Lower lobe of right lung (tissue), 2 donors: ENCODE results near the gene PTPRM. TPM values are rescaled to one million over a fixed set of nuclear protein-coding genes. Genes with fewer than 3 reads are reported as not detected.

Experiments used
- ATAC-seq, 2 donors: fragments of 200-7000 bp; cut with Tn5 transposase; one replicate each; pipeline ENCODE4 v1.9.1; 2020 to 2022; ENCODE audit warnings: mild to moderate bottlenecking in 2 of 2, moderate library complexity in 2 of 2
- DNase-seq: peaks from one replicate; pipeline ENCODE4 v3.0.0-alpha.2; 2020
- H3K27ac ChIP-seq: fragments of 200-600 bp; one replicate; pipeline ENCODE4 v1.8.0; 2022
- H3K27me3 ChIP-seq: fragments of 200-600 bp; one replicate; pipeline ENCODE4 v1.8.0; 2022; ENCODE audit warnings: low read depth
- H3K36me3 ChIP-seq: fragments of 200-600 bp; one replicate; pipeline ENCODE4 v1.8.0; 2022; ENCODE audit warnings: mild to moderate bottlenecking
- H3K4me1 ChIP-seq: fragments of 200-600 bp; one replicate; pipeline ENCODE4 v1.8.0; 2022
- H3K4me3 ChIP-seq: fragments of 200-600 bp; one replicate; pipeline ENCODE4 v1.8.0; 2022; ENCODE audit warnings: mild to moderate bottlenecking
- H3K9me3 ChIP-seq: fragments of 200-600 bp; one replicate; pipeline ENCODE4 v1.8.0; 2022
- intact Hi-C: fragments of 100-400 bp; cut with DNase I; formaldehyde crosslinking; loops from one replicate; pipeline ENCODE4 v1.11.0; 2022
- total RNA-seq: library from RNA; stranded (reverse); fragmentation: NEBNext Ultra II Directional; extraction: Animal tissue kit (Norgen Biotek cat#: 25700); gene quantifications from one replicate; pipeline ENCODE4 v1.2.1, GENCODE V29; 2021
- TF ChIP-seq, protein P1 (sequence below): fragments of 200-600 bp; IDR thresholded peaks from one replicate; pipeline ENCODE4 v1.8.0; 2022; ENCODE audit warnings: antibody characterized with exemption, mild to moderate bottlenecking
- donor health status: DM: no; HTN: yes; CAD: no; lungs with severe emphysema.

Gene PTPRM
- total RNA-seq, 1 donor from 2014 or later, result 85.2 TPM

DNA sequence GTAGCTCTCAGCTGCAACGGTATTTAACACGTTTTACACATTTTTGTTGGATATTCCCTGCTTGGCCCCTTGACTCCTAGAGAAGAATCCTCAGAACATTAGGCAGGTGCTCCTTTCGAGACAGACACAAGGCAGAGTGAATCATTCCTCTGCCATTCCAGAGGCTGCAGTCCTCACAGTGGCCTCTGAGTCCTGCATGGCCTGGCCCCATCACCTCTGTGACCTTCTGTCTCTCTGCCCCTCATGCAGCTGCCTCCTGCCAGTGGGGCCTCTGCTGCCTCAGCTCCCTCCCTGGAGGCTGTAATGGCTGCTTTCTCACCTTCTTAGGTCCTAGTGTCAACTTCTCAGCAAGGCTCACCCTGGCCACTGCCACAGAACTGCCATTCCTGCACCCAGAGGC, 101.3 kb downstream of the PTPRM start:
- no peaks in the 10 kb centered on the region for H3K4me1 ChIP-seq
- no peak overlapping the region for H3K4me3 ChIP-seq
- no peaks in the 10 kb centered on the region for H3K27me3 ChIP-seq
- ATAC-seq (no peak), DNase-seq (no peak)
- TF ChIP-seq, protein P1, sequence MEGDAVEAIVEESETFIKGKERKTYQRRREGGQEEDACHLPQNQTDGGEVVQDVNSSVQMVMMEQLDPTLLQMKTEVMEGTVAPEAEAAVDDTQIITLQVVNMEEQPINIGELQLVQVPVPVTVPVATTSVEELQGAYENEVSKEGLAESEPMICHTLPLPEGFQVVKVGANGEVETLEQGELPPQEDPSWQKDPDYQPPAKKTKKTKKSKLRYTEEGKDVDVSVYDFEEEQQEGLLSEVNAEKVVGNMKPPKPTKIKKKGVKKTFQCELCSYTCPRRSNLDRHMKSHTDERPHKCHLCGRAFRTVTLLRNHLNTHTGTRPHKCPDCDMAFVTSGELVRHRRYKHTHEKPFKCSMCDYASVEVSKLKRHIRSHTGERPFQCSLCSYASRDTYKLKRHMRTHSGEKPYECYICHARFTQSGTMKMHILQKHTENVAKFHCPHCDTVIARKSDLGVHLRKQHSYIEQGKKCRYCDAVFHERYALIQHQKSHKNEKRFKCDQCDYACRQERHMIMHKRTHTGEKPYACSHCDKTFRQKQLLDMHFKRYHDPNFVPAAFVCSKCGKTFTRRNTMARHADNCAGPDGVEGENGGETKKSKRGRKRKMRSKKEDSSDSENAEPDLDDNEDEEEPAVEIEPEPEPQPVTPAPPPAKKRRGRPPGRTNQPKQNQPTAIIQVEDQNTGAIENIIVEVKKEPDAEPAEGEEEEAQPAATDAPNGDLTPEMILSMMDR, result no peak
- H3K36me3 ChIP-seq, result no peaks in the 10 kb centered on the region
- intact Hi-C loops, result no loop called here
- H3K9me3 ChIP-seq, result no peaks in the 10 kb centered on the region
- H3K27ac ChIP-seq, result no peak overlapping the region

DNA sequence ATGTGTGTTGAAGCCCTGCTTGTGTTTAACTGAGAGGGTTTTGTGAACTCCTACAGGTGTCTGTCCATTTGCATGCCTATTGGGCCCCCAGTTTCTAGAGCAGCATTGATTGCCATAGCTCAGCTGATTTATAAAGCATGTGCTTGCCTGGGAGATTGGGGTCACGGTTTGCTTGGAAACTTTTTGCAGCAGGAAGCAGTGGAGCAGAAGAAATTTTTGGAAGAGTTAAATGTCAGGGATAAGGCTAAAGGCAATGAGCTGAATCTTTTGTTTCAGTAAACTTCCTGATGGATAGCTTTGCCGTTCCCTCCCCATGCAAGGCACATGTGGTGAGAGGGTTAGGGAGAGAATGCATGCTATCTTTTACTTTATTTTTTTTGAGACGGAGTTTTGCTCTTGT, 102.2 kb downstream of the PTPRM start:
- ATAC-seq (no peak), DNase-seq (no peak)
- Histone ChIP-seq H3K27me3 (no peaks in the 10 kb centered on the region), H3K4me3 (no peak overlapping the region), H3K27ac (no peak overlapping the region), H3K9me3 (no peaks in the 10 kb centered on the region), H3K36me3 (no peaks in the 10 kb centered on the region), H3K4me1 (no peaks in the 10 kb centered on the region)
- intact Hi-C loops, result no loop called here
- TF ChIP-seq, protein P1, result no peak

GRCh38 chr18:7671105-7671504, 104.0 kb downstream of the PTPRM start:
- H3K27me3 ChIP-seq, result no peaks in the 10 kb centered on the region
- DNase-seq (no peak), ATAC-seq (no peak)
- intact Hi-C loops, result no loop called here
- no peak overlapping the region for H3K27ac ChIP-seq
- no peaks in the 10 kb centered on the region for H3K36me3 ChIP-seq
- H3K4me1 ChIP-seq, result no peaks in the 10 kb centered on the region
- H3K4me3 ChIP-seq, result no peak overlapping the region
- H3K9me3 ChIP-seq, result no peaks in the 10 kb centered on the region
- TF ChIP-seq, protein P1, result no peak

- no peaks in the 10 kb centered on the region for H3K36me3 ChIP-seq
- H3K27me3 ChIP-seq, result no peaks in the 10 kb centered on the region
- DNase-seq (no peak), ATAC-seq (no peak)
- H3K27ac ChIP-seq, result no peak overlapping the region
- TF ChIP-seq, protein P1, result no peak
- intact Hi-C loops, result no loop called here
- H3K9me3 ChIP-seq, result no peaks in the 10 kb centered on the region
- no peak overlapping the region for H3K4me3 ChIP-seq
- no peaks in the 10 kb centered on the region for H3K4me1 ChIP-seq
These were observed 109.2 kb downstream of the PTPRM start for GRCh38 chr18:7676253-7676873.

GRCh38 chr18:7677001-7677400, 109.9 kb downstream of the PTPRM start:
- Histone ChIP-seq H3K27ac (no peak overlapping the region), H3K36me3 (no peaks in the 10 kb centered on the region), H3K4me1 (no peaks in the 10 kb centered on the region), H3K4me3 (no peak overlapping the region), H3K27me3 (no peaks in the 10 kb centered on the region), H3K9me3 (no peaks in the 10 kb centered on the region)
- no peak for DNase-seq
- no peak for ATAC-seq
- TF ChIP-seq, protein P1, result no peak
- intact Hi-C loops, result no loop called here
